Stimulated activated CD4-positive, alpha-beta T cell treated with anti-CD3 and anti-CD28 coated beads, TNF-alpha, amount 100 ng/mL, for 1 hour (primary cell): ENCODE results near the gene HOXD13.

Experiments used
- DNase-seq, 3 donors: peaks; one replicate each; pipeline ENCODE4 v3.0.0-alpha.2; 2020; ENCODE audit warnings: low read depth in 3 of 3, low spot score in 1 of 3

Gene HOXD13

DNA sequence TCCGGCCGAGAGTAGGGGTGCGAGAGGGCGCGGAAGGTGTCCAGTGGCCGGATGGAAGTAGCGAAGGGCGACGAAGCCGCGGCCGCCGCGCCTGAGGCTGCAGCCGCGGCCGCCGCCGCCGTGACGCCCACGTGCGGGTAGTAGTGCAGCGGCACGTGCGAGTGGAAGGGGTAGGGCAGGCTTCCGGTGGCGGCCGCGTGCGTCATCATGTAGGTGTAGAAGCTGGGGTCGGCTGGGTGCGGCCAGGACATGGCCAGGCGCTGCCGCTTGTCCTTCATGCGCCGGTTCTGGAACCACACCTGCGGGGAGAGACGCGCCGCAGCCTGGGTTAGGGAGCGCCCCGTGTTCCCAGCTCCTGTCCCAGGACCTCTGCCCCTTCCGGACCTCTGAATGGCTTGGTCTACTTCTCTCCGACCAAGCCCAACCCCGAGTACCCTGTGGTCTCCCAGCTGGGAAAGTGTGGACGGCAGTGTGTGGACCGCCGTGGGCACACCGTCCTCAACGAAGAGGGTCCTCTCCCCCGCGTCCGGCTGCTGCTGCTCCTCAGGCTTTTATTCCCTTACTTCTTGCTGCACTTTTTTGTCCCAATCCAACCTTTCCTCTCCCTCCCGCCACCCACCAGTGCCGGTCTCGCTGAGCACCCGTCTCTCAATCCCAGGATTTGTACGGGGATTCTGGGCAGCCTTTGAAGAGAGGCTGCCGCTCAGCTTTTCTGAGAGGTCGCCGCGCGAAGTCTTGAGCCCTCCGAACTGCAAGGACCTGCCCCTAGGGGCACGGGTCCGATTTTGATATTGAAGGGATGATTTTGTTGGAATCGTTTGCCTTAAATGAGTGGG is 11.8 kb upstream of the HOXD13 start:
- no peak for DNase-seq

DNA sequence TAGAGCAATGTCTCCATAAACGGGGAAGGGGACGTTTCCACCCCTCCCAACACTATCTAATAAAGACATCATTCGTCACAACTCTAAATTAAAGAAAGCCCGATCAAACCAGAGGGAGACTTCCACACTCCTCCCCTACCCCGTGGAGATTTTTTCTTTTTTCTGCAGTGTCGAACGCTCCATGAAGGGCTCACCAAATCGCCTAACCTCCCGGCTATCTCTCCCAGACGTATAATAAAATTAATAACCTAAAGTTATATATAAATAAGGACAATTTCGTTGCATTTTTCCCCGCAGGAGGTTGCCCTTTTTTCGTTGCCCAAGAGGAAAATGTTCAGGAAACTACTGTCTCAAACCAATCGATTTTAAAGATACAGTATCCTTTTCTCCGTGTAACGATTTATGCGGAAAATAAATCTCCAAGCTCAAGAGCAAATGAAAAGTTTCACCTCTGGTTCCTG is 11.1 kb upstream of the HOXD13 start:
- DNase-seq = no peak

DNA sequence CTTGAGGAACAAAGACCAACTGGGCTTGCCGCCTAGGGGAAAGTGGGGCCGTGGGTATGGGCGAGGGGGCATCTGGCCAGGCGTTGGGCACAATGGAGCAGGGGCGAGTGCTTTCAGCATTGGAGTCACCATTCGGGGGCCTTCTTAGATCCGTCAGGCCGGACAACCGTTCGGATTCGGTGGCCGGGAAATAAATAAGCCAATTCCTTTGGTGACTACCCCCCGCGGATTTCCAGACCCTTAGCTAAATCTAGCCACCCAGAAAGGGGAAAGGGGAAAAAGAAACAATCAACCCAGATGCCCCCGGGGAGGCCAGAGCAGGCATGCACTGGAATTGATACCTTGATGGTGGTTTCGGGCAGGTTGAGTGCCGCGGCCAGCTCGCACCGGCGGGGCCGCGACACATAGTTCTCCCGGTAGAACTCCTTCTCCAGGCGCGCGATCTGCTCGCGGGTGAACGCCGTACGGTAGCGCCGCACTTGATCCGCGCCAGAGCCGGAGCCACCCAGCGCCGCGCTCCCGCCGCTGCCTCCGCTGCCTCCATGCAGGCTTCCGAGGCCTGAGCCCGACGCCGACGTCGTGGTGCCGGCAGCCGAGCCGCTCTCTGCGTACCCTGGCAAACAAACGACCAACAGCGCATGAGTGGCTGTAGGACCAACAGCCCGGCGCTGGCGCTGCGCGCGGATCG is 10.5 kb upstream of the HOXD13 start:
- no peak for DNase-seq

DNA sequence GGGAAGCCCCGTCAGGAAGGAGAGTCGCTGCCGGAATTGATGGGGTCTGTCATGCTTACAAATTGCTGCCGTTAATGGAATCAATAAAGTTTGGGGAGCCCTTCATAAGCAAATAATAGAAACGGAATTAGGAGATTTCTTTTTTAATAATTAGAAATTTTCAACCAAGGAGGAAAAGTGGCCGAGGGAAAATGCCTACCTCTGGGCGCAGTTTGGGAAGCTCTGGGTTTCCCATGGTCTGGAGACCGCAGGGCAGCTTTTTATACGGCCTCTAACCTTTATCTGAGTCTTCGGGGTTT is 10.0 kb upstream of the HOXD13 start:
- DNase-seq = no peak

DNA sequence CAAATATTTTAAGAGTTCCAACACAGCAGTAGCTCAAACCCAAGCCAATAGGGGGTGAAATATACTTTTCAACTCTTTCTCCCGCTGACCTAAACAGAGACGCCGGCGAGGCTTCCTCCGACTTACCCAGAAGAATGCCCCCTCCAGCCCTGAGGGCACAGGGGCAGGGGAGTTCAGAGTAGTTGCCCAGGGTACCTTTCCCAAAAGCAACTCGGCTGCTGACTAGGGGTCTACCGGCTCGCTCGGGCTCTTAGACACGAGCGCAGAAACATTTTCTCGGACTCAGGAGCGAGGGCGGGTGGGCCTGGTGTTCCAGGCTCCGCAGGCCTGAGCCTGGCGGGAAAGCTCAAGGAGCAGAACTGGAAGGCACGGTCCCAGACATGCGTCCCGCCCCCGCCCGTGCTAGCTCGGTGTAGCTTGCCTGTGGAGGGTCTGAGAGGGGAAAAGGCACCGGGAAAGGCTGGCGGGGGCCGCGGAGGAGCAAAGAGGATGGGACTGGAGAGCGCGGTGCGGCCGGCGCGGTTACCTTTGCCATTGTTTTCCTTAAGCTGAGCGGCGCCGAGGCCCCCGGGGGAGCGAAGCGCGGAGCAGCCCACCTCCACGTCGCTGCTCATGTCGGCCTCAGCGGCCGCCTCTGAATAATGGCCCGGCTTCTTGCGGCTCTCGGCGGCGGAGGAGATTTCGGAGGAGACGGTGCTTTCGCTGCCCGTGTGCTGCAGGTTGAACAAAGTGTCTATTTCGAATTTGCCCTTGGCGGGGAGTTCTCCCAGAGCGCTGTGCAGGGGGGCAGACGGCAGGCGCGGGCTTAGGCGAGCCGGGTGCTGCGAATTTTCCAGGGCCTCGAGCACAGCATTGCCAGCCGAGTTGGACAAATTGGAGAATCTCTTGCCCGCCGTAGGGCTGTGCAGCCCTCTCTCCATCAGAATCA is 9.4 kb upstream of the HOXD13 start:
- no peak for DNase-seq

DNA sequence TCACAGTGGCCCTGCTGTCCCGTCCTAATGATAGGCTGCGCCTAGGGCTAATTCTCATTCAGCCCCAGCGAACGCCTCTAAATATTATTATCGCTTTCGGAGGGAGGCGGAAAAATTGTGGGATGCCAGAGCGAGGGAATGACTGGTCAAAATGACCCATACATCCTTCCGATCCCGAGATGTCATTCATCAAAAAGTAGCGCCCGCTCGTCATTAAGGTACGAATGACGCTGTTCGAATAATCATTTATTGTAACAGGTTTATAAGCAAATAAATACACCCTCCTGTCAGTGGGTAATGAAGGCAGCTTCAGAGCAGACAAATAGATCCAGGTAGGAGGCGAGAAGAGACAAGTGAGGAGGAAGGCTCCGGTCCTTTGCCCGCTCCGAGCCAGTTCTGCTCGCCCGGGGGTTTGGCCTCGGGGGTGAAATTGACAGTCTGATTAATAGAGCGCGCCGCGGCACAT is 8.7 kb upstream of the HOXD13 start, which contains the start of gene EVX2:
Gene EVX2, minus strand, starts transcription at position 167 of the 466 bp plus-strand sequence. CDS start 186 bp downstream, outside the sequence.
- DNase-seq = no peak

DNA sequence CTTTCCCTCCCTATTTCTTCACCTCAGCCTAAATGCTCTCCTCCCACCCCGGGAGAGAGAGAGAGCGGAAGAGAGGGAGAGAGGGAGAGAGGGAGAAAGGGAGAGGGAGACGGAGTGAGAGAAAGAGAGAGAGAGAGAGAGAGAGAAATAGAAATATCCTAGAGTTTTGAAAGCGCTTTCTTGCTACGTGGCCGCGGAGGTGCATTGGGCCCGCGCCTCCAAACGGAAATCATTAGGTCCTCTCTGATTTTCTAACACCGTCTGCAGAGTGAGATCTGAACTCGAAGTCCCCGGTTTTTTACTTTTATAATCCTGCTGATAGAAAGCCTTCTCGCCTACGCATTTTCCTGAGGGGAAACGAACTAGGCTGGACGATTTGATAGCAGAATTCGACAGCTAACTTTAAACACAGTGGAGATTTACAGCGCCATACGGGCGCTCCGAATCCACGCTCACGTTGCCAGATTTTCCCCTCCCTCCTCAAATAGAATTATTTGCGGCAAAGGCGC is 7.9 kb upstream of the HOXD13 start:
- DNase-seq = no peak

DNA sequence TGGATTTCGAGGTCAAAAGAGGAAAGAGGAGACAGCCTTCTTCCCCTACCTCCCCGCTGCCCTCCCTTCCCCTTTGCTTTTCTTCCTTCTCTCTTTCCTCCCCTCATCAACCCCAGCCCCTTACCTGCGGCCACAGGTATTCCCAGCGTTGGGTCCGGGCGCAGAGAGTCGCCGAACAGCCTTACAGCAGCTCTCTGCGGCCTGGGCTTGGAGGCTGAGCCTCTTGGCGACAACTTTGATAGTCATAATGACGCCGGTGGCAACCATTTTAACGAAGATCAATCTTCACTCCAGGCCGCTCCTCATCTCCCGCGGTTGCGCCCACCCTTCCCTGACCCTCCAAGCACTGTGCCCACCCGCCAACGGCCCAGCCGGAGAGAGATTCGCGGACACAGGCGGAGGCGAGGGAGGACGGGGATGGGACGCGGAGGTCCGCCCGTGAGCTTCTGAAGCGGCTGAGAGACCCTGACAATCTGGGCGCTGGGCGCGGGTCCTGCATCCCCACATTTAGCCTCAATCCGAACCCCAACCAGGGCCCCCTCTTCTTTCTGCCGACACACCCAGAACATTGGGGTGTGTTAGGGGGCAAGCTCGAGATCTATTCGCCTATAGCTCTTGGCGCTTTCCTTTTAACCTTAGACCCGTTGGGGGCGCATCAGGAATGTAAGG is 7.3 kb upstream of the HOXD13 start:
- no peak for DNase-seq

DNA sequence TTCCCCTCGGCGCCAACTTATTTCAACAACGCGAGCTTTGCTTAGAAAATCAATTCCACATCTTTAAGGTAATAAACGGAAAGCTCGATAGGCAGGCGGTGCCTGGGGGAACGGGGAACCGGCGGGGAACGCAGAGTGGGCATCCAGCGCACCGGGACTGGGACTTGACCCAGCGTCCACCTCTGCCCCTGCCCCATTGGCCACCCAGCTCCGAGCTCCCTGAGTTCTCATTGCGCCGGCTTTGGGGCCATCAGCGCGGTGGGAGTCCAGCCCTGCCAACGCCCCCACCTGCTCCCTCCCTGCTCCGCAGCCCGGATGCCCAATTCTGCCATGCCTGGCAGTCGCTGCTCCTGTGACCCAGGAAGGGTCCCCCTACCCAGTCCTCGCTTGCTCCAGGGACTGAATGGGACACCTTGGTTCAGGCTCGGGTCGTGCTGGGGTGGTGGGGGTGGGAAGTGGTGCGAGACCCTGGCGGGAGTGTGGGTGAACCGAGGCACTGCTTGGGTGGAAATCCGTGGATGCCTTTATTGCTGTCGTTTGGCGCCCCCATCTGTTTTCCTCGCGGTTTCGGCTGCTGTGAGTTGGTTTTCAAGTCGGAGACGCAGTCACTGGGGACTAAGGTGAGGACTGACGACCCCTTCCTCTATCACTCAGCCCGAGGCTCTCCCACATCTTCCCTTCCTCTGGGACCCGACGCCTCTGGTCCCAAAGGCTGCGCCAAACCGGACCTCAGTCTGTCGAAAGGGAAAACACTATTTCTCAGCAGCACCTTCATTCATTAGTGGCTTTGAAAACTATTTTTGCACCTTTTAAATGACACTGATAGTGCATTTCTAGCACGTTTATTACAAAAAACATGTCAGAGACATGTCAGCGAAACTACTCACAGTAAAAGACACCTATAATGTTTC is 6.4 kb upstream of the HOXD13 start:
- no peak for DNase-seq

DNA sequence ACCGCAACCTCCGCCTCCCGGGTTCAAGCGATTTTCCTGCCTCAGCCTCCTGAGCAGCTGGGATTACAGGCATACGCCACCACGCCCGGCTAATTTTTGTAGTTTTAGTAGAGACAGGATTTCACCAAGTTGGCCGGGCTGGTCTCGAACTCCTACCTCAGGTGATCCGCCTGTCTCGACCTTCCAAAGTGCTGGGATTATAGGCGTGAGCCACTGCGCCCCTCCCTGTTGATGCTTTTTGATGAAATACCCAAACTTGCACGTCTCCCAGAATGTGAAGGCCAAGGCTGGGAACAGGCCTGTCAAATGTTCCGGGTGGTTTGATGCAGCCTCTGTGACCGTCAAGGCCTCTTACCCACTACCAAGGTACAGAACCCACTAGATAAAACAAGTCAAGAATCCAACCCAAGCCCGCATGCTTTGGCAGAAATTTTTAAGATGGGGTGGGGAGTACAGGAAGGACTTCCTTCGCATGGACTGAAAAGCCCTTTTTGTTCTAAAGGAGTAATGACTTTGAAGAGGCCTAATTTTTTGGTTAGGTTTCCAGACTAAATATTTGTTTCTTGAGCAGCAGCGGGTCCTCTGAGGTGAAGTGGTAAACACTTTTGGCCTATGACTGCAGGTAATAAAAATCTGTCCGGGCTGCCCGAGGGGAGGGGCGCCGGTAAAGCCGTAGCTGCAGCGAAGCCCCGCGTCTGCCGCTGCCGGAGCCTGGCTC is 5.0 kb upstream of the HOXD13 start:
- no peak for DNase-seq

DNA sequence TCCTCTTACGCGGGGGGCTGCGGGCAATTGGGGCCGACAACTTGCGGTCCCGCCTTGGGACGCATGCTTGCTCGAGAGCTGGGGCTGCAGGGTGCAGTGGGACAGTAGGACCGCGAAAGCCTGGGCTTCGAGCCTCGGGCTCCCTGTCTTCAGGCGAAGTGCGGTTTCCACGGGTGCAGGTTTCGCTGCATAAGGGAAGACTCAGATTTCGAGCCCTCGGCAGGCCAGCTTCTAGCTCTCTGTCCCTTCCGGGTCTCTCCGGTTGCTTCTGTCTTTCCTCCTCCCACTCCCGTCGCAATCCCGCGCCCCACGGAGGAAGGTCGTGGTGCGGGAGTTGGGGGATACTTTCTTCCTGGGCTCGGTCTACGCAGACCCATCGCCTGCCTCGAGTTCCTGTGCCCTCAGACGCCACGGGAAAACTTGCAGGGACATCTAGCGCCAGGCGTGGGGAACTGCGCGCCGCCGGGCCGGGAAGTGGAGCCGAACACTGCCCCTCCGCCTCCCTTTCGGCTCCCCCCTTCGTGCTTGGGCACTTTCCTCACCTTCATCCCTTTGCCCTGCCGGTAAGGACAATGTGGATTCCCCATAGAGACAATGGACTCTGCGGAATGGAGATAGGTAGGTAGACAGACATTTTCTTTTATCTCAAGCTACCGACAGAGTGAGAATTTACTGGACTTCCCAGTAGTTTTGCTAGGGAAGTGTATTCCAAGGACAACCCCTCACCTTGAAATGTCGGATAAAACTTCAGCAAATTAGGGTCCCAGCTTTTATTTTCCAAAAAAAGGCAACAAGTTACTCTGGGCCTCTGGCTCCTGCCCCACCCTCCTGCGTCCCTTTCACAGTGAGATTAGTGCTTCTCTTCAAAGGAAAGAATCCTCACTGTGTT is 4.2 kb upstream of the HOXD13 start:
- no peak for DNase-seq

DNA sequence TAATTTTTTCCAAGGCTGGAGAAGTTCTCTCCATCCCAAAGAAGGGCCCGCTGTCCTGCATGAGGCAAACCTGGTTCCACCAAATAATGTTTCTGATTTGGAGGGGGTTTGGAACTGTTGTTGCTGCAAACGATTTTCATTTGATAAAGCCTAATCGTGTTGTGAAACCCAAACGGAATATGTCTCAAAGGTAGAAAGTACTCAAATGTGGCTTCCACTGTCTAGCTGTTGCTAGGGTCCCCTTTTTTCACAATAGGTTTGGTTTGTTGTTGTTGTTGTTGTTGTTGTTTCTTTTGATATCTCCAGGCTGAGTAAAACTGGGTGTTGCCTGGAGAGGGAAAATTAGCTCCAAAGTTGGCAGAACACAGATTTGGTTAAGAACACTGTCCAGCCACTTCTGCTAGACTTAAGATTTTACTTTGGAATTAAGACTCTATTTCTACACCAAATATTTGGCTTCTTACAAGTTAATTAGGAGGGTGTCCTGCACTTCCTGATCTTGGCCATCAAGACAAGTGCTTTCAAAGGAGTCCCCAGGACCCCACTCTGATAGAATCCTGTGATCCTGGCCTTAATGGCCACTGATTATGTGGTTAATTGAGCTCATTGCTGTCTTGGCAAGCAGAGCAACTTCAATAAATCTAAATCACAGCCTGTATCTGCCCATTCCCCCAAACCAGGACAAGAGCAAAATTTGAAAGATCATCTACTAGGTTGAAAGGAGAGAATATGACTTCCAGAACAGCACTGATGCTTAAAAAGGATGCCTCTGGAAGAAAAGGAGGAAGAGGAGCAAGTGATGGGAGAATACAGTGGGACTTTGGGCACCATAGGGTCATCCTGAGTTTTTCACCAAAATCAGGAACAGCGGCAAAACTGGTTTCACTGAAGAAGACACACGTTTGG is 3.3 kb upstream of the HOXD13 start:
- no peak for DNase-seq

DNA sequence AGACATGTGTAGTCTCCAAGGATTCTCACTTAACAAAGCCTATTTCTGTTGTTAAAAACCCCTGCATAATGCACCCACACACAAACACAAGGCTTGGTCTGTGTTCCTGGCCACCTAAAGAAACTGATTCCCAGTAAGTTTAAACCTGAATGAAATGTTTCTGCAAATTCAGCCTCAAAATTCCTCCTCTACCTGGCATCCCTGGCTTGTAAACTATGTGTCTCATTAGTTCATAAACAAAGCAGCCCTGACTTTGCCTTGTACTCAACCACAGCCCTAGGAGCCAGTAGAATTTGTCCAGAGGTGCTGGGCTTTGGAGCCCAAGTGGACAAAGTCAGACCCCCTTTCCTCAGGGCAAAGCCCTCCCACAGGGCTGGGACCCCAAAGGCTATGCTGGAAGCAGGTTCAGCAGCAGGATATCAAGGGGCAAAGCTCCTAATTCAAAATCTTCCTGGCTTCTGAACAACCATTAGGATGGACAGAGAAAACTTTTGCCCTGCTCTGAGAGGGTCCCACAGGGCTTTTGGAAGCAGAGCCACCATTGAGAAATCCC is 2.6 kb upstream of the HOXD13 start:
- no peak for DNase-seq

DNA sequence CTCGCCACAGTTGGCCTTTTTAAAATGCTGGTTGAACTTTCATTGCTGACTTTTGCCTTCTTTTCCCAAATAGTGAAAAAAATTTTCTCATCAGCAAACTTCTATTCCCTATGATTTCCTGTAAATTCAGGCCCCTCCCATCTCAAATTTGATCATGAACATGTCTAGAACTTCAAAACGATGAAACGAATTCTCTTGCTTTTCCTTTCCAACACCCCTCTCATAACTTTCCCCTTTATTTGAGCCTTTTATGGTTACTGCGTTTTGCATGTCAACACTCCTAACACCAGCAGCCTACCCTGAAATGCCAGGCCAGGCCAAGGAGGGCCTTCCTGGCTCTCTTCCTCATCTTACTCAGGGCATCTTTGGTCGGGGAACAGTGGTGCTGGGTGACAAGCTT is 1.7 kb upstream of the HOXD13 start:
- DNase-seq = no peak

DNA sequence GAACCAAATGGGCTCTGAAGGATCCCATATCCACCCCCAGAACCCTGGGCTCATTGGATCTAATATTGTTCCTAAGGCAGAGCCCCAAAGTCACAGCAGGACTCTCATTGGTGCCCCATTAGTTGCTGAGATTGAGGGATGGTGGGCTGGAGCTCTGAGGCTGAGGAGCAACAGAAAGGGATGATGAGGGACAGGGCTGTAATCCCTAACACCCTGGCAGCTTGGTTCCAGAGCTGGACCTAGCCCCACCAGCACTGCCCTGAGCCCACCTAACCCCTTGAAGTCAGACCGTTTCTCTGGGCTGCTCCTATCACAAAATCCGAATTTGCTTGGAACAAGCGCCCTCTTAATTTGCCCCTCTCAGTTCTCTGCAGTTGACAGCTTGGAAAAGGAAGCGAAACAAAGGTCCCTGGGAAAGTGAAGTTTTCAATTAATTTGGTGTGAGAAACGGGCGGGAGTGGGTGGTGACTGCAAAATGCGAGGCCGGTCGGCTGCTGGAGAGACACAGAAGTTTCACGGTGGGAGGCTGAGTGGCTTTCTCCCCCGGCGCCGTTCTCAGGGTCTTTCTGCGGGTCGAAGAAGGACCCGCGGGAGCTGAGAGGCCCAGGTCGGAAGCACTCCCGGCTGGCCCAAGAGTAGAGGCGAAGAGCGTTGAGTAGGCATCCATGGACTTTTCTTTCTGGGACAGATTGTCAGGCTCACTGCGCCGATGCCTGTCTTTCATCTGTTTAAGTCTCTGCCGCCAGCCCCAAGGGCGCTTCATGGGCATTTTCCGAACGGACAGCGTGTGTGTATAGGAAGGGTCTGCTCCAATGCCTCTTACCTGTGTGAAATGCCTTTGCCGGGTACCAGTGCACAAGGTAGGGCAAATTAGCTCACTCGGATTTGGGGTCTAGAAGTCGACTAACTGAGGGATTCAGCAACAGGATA is 927 bp upstream of the HOXD13 start:
- no peak for DNase-seq
